DND-41 (cell line): ENCODE measurements around the gene AR.

Experiments
- CTCF ChIP-seq: IDR thresholded peaks from 2 replicates; pipeline ENCODE4 v1.5.1; 2012; ENCODE audit warnings: borderline replicate concordance, low read length, moderate library complexity, mild to moderate bottlenecking; ENCODE audit not compliant: poor library complexity, severe bottlenecking; ENCODE audit errors: extremely low read depth
- EZH2 ChIP-seq: IDR thresholded peaks from 3 replicates; pipeline ENCODE4 v1.6.1; 2012; ENCODE audit warnings: borderline replicate concordance, low read depth, mild to moderate bottlenecking, moderate library complexity, low read length, inconsistent platforms; ENCODE audit not compliant: severe bottlenecking

GRCh38 chrX:67546496-67547423 is 2.9 kb downstream of the AR start:
- TF ChIP-seq CTCF: no peak
- no peak for TF ChIP-seq EZH2
